Colonic mucosa (tissue), 4 donors: ENCODE measurements around the gene PCNX2. TPM values are rescaled to one million over a fixed set of nuclear protein-coding genes. Genes with fewer than 3 reads are reported as not detected.

Source experiments
- DNase-seq: peaks from one replicate; pipeline ENCODE4 v3.0.0-alpha.2; 2020
- H3K27ac ChIP-seq: fragments of 200-600 bp; one replicate; pipeline ENCODE4 v1.8.0; 2021
- H3K27me3 ChIP-seq: fragments of 200-600 bp; one replicate; pipeline ENCODE4 v1.8.0; 2021
- H3K36me3 ChIP-seq: fragments of 200-600 bp; one replicate; pipeline ENCODE4 v1.8.0; 2021
- H3K4me1 ChIP-seq: fragments of 200-600 bp; one replicate; pipeline ENCODE4 v1.8.0; 2021; ENCODE audit warnings: mild to moderate bottlenecking
- H3K4me3 ChIP-seq: fragments of 200-600 bp; one replicate; pipeline ENCODE4 v1.8.0; 2021
- H3K9ac ChIP-seq, 2 donors: one replicate each; pipeline ENCODE4 v1.7.0; 2013; ENCODE audit warnings: control low read depth in 2 of 2, low read depth in 2 of 2, low read length in 2 of 2
- H3K9me3 ChIP-seq: fragments of 200-600 bp; one replicate; pipeline ENCODE4 v1.8.0; 2021
- CTCF ChIP-seq: fragments of 200-600 bp; IDR thresholded peaks from one replicate; pipeline ENCODE4 v1.8.0; 2022; ENCODE audit warnings: antibody characterized with exemption, mild to moderate bottlenecking
- intact Hi-C: fragments of 100-400 bp; cut with DNase I; formaldehyde crosslinking; loops from one replicate; pipeline ENCODE4 v1.14.1; 2022
- total RNA-seq, 2 donors: library from RNA; stranded (reverse); fragmentation: NEBNext Ultra II Directional in 1 of 2; extraction: Animal tissue kit (Norgen Biotek cat#: 25700) in 1 of 2; gene quantifications; one replicate each; pipeline ENCODE4 v1.2.1, GENCODE V29; 2021
- donor health status: healthy.
- donor health status: DM: no; HTN: no; CAD: no.
- donor health status: DM: no; HTN: no; CAD: no.

Gene PCNX2
- total RNA-seq, 2 donors from 2014 or later = 5.4 to 6.7 TPM

DNA sequence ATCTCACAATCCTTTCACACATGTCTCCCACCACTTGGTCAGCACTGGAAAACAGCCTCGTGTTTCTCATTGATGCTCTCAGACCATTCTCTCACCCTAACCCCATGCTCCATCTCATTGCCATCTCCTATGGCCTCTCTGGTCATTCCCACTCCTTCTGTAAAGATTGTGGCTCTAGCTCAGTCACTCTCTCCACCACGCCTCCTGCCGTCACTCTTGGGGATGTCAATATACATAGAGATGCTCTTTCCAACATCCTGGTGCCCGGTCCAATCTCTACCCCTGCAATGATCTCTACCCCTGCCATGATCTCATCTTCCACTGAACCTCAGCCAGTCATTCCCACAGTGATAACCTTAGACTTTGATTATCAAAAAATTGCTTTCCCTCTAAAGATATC, 255.0 kb downstream of the PCNX2 start:
- Histone ChIP-seq H3K4me1 (no peaks in the 10 kb centered on the region), H3K27me3 (no peaks in the 10 kb centered on the region), H3K4me3 (no peak overlapping the region), H3K27ac (no peak overlapping the region), H3K9me3 (no peaks in the 10 kb centered on the region), H3K36me3 (no peaks in the 10 kb centered on the region), H3K9ac (no peak overlapping the region)
- no peak for TF ChIP-seq CTCF
- DNase-seq = no peak
- intact Hi-C loops = no loop called here

DNA sequence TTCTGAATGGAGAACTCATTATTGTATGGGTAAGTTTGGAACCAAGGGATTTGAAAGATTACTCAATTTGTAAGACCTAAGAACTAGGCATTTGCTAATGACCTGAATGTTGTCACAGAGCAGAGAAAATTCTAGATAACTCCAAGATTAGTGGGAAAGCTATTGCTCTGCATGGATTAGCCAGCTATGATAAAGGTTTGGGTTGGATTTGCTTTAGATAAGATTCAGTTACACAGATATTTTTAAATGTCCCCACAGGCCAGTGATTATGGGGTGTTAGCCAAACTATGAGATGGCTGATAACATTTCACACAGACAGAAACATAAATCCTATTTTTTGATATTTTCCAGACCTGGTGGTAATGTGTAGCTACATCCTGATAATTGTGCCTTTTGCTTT, 256.9 kb downstream of the PCNX2 start:
- Histone ChIP-seq H3K4me3 (no peak overlapping the region), H3K27ac (no peak overlapping the region), H3K9ac (no peak overlapping the region), H3K4me1 (no peaks in the 10 kb centered on the region), H3K27me3 (no peaks in the 10 kb centered on the region), H3K36me3 (no peaks in the 10 kb centered on the region), H3K9me3 (no peaks in the 10 kb centered on the region)
- no peak for DNase-seq
- TF ChIP-seq CTCF = no peak
- intact Hi-C loops = no loop called here

DNA sequence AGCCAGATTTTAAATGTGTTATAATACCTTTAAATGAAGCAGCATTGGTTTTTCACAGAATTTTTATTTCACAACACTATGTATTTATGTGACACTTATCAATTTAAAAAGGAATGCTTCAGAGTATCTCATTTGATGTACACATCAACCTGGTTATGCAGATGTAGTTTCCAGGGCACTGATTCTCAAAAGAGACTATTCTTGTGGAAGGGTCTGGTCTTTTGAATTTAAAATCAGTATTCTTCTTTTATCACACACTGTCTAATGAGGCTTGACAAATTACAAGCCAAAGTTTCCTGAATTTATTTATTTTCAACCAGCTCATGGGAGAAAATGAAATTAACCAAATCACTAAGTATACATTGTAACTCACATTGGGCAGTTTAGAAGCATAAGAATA, 257.7 kb downstream of the PCNX2 start:
- intact Hi-C loops = no loop called here
- H3K9me3 ChIP-seq = no peaks in the 10 kb centered on the region

GRCh38 chr1:233034836-233035235, 260.7 kb downstream of the PCNX2 start:
- DNase-seq = no peak
- no peak overlapping the region for H3K27ac ChIP-seq
- no peak overlapping the region for H3K9ac ChIP-seq
- H3K9me3 ChIP-seq = no peaks in the 10 kb centered on the region
- TF ChIP-seq CTCF = no peak
- intact Hi-C loops = no loop called here
- H3K4me3 ChIP-seq = no peak overlapping the region
- no peaks in the 10 kb centered on the region for H3K36me3 ChIP-seq
- no peaks in the 10 kb centered on the region for H3K4me1 ChIP-seq
- H3K27me3 ChIP-seq = no peaks in the 10 kb centered on the region

More for the DNA sequence above, 257.7 kb downstream of the PCNX2 start:
- H3K36me3 ChIP-seq = no peaks in the 10 kb centered on the region
- H3K27ac ChIP-seq = no peak overlapping the region
- no peak for TF ChIP-seq CTCF
- H3K27me3 ChIP-seq = no peaks in the 10 kb centered on the region
- no peak for DNase-seq
- no peak overlapping the region for H3K4me3 ChIP-seq
- no peaks in the 10 kb centered on the region for H3K4me1 ChIP-seq
- H3K9ac ChIP-seq = no peak overlapping the region

DNA sequence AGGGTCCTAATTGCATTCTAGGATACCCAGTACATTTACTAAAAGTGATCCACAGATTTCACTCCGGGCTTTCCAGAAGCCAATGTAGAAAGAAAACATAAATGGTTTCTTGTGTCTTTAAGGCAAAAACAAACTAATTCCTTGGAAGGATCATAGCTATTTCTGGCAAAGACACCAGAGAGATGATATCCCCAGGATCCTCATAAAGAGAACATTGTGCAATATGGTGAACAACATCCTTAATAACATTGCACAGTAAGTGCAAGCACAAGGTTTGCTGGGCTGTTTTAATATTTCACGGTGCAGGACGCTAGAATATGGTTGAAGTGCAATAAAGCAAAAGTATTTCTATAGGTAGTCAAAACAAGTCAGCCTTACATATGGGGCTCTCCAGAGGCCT, 262.2 kb downstream of the PCNX2 start:
- TF ChIP-seq CTCF = no peak
- Histone ChIP-seq H3K27ac (no peak overlapping the region), H3K36me3 (no peaks in the 10 kb centered on the region), H3K9ac (no peak overlapping the region), H3K9me3 (no peaks in the 10 kb centered on the region), H3K4me1 (no peaks in the 10 kb centered on the region), H3K4me3 (no peak overlapping the region), H3K27me3 (no peaks in the 10 kb centered on the region)
- intact Hi-C loops = no loop called here
- DNase-seq = no peak

DNA sequence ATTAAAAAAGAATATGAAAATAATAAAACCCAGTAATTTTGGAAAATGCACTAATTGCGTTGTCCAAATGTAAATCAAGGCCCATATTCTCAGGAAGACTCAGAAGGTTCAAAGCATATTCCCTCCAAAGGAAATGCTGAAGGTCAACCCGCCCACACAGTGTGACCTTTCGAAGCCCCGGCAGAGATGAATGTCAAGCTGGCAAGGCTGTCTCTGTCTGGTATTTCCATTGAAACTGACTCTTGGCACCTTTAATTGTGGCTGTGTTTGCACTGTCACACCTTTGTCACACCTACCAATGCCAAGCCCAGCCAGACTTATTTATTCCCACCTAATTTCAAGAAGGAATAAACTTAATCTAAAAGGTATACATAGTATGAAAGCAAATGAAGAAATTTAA, 262.6 kb downstream of the PCNX2 start:
- Histone ChIP-seq H3K9me3 (no peaks in the 10 kb centered on the region), H3K4me3 (no peak overlapping the region), H3K4me1 (no peaks in the 10 kb centered on the region), H3K9ac (no peak overlapping the region), H3K36me3 (no peaks in the 10 kb centered on the region), H3K27me3 (no peaks in the 10 kb centered on the region), H3K27ac (no peak overlapping the region)
- DNase-seq = no peak
- no peak for TF ChIP-seq CTCF
- intact Hi-C loops = no loop called here
